HG02759 (cell line): ENCODE results near the gene PPFIBP2.

Experiments used
- ATAC-seq: cut with Tn5 transposase; IDR thresholded peaks from one replicate; pipeline ENCODE4 v1.9.1; 2021; ENCODE audit warnings: mild to moderate bottlenecking, moderate library complexity; ENCODE audit not compliant: unreplicated experiment

The PPFIBP2 gene

DNA sequence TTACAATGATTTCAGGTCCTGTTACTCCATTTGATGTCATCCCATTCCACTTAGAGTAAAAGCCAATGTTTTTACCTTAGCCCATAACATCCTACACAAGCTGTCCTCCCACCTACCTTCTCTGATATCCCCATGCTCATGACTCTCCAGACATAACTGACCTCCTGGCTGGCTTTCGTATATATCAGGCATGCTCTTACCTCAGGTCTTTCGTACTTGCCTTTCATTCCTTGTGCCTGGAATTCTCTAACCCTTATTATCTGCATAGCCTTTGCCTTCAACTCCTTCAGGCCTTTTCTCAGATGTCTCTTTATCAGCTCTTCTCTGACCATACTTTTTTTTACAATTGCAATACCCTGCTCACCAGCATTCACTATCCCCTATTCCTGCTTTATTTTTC is 169.8 kb downstream of the PPFIBP2 start:
- no peak for ATAC-seq

DNA sequence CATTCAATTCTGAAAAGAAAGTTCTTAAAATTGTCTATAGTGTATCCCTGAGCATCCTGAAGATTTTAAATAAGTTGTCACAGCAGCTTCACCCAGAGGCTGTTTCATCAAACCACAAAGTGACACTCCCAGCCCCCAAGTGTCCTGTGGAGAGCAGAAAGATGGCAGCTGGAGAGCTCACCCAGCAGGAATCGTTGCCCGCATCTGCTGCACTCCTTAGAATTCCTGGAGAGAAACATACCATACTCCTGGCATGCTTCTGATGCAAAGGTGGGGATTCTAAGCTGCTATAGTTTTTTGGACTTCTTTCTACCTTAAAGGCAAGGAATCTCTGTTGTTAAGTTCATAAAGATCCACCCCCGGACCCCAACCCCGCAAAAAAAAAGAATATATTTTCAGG is 173.0 kb downstream of the PPFIBP2 start:
- ATAC-seq: no peak

DNA sequence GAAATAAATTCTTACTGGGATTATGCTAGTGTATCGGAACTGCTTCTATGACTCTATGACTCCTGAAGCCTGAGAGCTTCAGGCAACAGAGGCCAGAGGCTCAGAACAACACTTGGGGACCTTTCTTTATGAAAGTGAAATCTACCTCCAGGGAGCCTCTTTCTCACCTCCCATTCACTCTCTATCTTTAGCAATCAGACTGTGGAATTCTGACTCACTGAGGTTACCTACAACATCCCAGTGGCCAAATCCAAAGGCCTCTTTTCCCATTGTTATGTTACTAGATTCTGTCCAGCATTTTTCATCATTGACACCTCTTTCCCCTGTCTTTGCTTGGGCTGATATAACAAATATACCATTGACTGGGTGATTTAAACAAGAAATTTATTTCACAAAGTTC is 173.6 kb downstream of the PPFIBP2 start:
- no peak for ATAC-seq

DNA sequence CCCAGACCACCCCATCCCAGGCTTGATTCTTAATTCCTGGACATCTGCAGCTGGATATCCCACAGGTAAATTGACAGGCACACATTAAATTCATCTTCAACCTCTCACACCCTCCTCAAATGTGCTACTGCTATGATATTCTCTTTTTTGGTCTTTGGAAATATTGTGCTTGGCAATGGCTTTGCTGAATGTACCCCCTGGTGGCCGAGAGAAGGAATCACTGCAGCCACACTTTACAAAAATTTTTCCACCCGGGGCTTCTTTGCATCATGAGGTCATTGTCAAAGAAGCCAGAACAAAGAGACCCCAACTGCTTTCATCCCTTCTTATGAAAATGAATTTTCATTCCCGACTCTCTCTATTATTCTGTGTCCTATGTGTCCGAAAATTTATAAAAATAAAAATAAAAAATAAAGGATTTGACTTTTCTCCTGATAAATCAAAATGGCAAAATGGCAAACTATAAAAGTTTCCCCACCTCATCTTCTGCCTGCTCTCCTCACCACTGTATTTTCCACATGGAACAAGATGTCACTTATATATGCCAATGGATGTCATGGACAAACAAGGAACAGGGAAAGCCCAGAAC is 174.5 kb downstream of the PPFIBP2 start:
- no peak for ATAC-seq

DNA sequence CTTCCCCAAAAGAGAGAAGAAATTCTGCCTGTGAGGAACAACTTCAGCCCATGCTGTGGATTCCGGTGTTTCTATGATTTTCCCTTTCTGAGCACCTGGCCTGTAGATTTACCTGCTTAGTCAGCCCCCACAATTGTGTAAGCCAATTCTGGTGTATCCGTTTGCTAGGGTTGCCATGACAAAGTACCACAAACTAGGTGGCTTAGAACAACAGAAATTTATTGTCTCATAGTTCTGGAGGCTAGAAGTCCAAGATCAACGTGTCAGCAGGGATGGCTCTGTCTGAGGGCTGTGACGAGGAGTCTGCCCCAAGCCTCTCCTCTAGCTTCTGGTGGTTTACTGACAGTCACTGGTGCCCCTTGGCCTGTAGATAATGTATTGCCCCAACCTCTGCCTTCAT is 175.4 kb downstream of the PPFIBP2 start:
- ATAC-seq: no peak

DNA sequence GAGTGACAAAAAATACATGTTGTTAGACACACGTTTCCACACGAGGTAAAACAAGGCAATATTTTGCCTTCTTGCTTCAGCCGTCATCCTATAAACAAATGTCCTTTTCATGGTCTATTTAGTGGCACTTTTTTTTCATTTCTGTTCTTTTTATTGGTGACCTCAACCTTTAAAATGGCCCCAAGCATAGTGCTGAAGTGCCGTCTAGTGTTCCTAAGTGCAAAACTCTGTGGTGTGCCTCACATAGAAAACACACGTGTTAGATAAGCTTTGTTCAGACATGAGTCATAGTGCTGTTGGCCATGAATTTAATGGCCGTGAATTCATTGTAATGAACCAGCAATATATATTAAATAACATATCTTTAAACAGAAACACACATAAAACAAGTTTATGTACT is 176.8 kb downstream of the PPFIBP2 start:
- no peak for ATAC-seq

DNA sequence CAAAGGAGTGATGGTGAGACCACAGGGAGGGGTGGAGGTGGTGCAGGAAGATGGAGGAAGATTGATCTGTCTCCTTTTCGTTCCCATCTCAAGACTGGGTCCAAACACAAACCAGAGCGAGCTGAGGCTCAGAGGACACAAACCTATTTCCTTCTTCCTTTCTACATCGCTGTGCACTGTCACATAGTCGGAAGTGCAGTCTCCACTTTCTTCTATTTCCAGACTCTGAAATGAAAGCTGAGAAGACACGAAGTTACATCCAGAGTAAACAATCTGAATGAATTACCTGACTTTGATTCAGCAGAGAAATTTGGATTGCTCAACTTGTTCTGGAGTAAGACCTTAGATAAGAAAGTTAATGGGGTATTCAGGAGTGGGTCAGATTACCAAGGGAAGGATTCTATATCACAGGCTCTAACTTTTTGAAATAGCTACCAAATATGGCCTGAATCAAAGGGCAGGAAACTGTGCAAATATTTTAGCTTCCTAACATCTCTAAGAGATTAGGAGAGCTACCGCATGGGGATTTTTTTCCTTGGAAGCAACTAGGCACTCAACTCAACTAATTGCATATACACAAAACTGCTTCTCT is 178.1 kb downstream of the PPFIBP2 start:
- ATAC-seq: no peak

DNA sequence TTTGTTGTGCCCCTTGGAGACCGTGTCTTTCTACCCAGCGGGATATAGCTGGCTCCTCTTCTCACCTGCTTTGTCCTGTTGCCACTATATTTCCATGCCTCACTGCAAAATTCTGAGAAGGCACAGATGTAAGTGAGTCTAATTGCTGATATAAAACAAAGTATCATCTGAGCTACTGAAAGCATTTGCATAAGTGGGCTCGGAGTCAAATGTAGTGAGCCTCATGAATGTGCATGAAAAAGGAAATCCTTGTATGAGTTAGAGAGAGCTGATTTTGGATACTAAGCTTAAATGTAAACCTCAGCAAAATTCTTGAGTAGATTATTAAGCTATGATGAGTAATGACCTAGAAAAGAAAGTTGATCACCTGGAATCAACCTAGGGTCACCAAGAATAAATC is 178.6 kb downstream of the PPFIBP2 start:
- no peak for ATAC-seq

DNA sequence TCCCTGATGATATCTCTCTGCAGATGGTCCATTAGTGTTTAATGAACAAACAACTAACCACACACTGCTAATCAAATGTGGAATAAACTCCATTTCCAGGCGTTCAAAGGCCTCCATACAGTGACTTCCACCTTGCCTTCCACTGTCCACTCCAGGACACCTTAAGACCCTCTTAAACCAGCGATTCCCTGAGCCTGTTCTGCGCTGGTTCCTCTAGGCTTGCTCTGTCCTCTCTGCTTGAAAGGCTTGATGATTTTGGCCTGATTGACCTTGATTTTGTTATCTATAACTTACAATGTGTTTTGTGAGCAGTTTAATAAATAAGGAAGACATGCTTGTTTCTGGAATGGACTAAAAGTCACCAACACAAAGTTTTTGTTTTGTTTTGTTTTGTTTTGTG is 180.4 kb downstream of the PPFIBP2 start:
- no peak for ATAC-seq

DNA sequence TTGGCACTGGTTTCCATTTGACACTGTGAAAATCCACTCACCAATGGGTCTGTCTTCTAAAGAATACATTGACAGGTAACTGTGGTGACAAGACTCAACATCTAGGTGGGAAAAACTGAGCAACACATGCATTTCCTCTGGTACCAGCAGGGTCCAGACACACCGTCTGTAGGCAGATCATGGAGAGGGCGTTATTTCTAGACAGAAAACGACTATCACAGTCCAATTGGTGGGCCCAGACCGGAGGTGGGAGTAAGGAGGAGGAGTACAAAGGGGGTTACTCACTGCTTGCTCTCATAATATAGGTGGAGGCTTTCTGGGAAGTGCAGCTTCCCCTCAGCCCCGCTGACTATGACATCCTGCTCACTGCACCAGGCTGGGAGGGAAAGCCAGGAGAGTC is 182.6 kb downstream of the PPFIBP2 start:
- no peak for ATAC-seq
